GM12878 (cell line): ENCODE measurements around the gene KCND2. TPM values are rescaled to one million over a fixed set of nuclear protein-coding genes. Genes with fewer than 3 reads are reported as not detected.

Experiments used
- CEBPB ChIP-seq, 2 experiments: fragments of 150-350 bp in 1 of 2; IDR thresholded peaks; 2 replicates each; pipeline ENCODE4 v1.6.1; 2012 to 2014; ENCODE audit warnings: low read depth in 2 of 2, low read length in 2 of 2, borderline replicate concordance in 1 of 2, inconsistent platforms in 1 of 2
- IRF3 ChIP-seq: fragments of 450-650 bp; IDR thresholded peaks from 2 replicates; pipeline ENCODE4 v1.6.1; 2014; ENCODE audit warnings: mild to moderate bottlenecking
- POU2F2 ChIP-seq: IDR thresholded peaks from 3 replicates; pipeline ENCODE4 v1.6.1; 2011; ENCODE audit warnings: low read depth, mild to moderate bottlenecking, low read length, borderline replicate concordance
- REST ChIP-seq: IDR thresholded peaks from 2 replicates; pipeline ENCODE4 v1.6.1; 2012; ENCODE audit warnings: mild to moderate bottlenecking, low read depth, low read length
- ZBED1 ChIP-seq: IDR thresholded peaks from 2 replicates; pipeline ENCODE4 v1.6.1; 2016; ENCODE audit warnings: borderline replicate concordance
- ZBTB33 ChIP-seq: fragments of 450-650 bp; IDR thresholded peaks from 2 replicates; pipeline ENCODE4 v1.6.1; 2017; ENCODE audit warnings: mild to moderate bottlenecking
- ZNF687 ChIP-seq: fragments of 450-650 bp; IDR thresholded peaks from 2 replicates; pipeline ENCODE4 v1.6.1; 2017; ENCODE audit warnings: mild to moderate bottlenecking, moderate library complexity
- polyA plus RNA-seq, 11 experiments: library from polyadenylated mRNA; depleted of rRNA in 4 of 11; unstranded in 6 of 11; stranded (reverse) in 5 of 11; fragments of >200 nt; fragmentation: Nextera tagmentation in 4 of 11; fragmentation: Illumina TruSeq in 1 of 11; extraction: Ambion mirVana in 4 of 11; extraction: Trizol in 1 of 11; gene quantifications; 1 replicate in 1 of 11; 2 replicates in 10 of 11; pipeline versions ENCODE4 v1.2.1 to v1.2.3, GENCODE V29; 2011 to 2016; ENCODE audit warnings: inconsistent platforms in 2 of 11, missing spikeins in 2 of 11, low read depth in 1 of 11
- total RNA-seq, 4 experiments: library from RNA; depleted of rRNA in 3 of 4; stranded (reverse); fragments of >200 nt in 3 of 4; fragmentation: Illumina TruSeq in 1 of 4; extraction: Trizol in 1 of 4; gene quantifications; 2 replicates each; pipeline versions ENCODE4 v1.2.1 to v1.2.3, GENCODE V29; 2013 to 2021

KCND2 gene
- total and polyA plus RNA-seq, 10 of the 15 experiments (the other 5 are each of a cell fraction or from before 2014, with no cell fraction given) = 3.6 to 22.3 (median 6.3) TPM

- TF ChIP-seq ZNF687 (no peak), CEBPB (IDR thresholded peaks at IDR 0.05; ENCODE audit: borderline replicate concordance in 1 of 2, low read depth in 2 of 2, low read length in 2 of 2) (no peak), ZBED1 (no peak), POU2F2 (no peak), IRF3 (no peak), ZBTB33 (no peak), REST (no peak)
Observed at GRCh38 chr7:120733143-120733542, 460.2 kb downstream of the KCND2 start (continued).
